GM21423 (cell line): Measurements from ENCODE around the gene MRM3.
"Not testable (repeated sequence)": the region's sequence is repeated elsewhere in the genome, so short reads cannot be mapped to it uniquely, and the experiment has no call there.

ENCODE experiments used
- ATAC-seq: cut with Tn5 transposase; IDR thresholded peaks from one replicate; pipeline ENCODE4 v1.9.1; 2021; ENCODE audit warnings: mild to moderate bottlenecking, moderate library complexity; ENCODE audit not compliant: unreplicated experiment

MRM3 gene

GRCh38 chr17:753418-753817 lies 28.7 kb upstream of the MRM3 start:
- ATAC-seq, result no peak

- ATAC-seq, result not testable (repeated sequence)
Measured at GRCh38 chr17:755319-755961, 26.7 kb upstream of the MRM3 start.

GRCh38 chr17:756010-756567 lies 26.1 kb upstream of the MRM3 start:
- ATAC-seq, result not testable (repeated sequence)

- no peak for ATAC-seq
Measured at GRCh38 chr17:759964-760363, 22.2 kb upstream of the MRM3 start.

GRCh38 chr17:760371-760770 lies 21.8 kb upstream of the MRM3 start:
- ATAC-seq, result no peak

- ATAC-seq, result no peak
Measured at GRCh38 chr17:767076-767475, 15.1 kb upstream of the MRM3 start.

GRCh38 chr17:773016-773415 lies 9.1 kb upstream of the MRM3 start:
- ATAC-seq, result no peak

- ATAC-seq, result no peak
Measured at GRCh38 chr17:773467-774312, 8.5 kb upstream of the MRM3 start.

GRCh38 chr17:774313-774584 lies 7.9 kb upstream of the MRM3 start:
- ATAC-seq, result no peak

GRCh38 chr17:778096-778495 lies 4.1 kb upstream of the MRM3 start:
- ATAC-seq, result no peak

- ATAC-seq, result no peak
Measured at GRCh38 chr17:784143-784542, 2.0 kb downstream of the MRM3 start.

GRCh38 chr17:785901-786300 lies 3.7 kb downstream of the MRM3 start:
- not testable (repeated sequence) for ATAC-seq

- ATAC-seq, result no peak
Measured at GRCh38 chr17:787641-788221, 5.6 kb downstream of the MRM3 start.

- ATAC-seq, result no peak
Measured at GRCh38 chr17:788551-788950, 6.4 kb downstream of the MRM3 start.

GRCh38 chr17:789160-789840 lies 7.1 kb downstream of the MRM3 start:
- ATAC-seq, result no peak

- not testable (repeated sequence) for ATAC-seq
Measured at GRCh38 chr17:789931-790873, 8.0 kb downstream of the MRM3 start.

- not testable (repeated sequence) for ATAC-seq
Measured at GRCh38 chr17:790874-791247, 8.7 kb downstream of the MRM3 start.

- ATAC-seq, result no peak
Measured at GRCh38 chr17:791829-792228, 9.7 kb downstream of the MRM3 start.

- no peak for ATAC-seq
Measured at GRCh38 chr17:792277-792676, 10.1 kb downstream of the MRM3 start.

- ATAC-seq, result no peak
Measured at GRCh38 chr17:794876-795275, 12.7 kb downstream of the MRM3 start.
